ENCODE results near the gene IGSF21.

The IGSF21 gene

GRCh38 chr1:18142969-18143368, 35.4 kb downstream of the IGSF21 start:
- Histone ChIP-seq H3K27me3 (ENCODE audit: insufficient read depth, low read length) (no peaks in the 10 kb centered on the region), H3K79me1 (ENCODE audit: low read length) (no peaks in the 10 kb centered on the region), H3K4me3 (ENCODE audit: low read depth, low read length) (no peak overlapping the region), H3K18ac (ENCODE audit: low read length) (no peak overlapping the region), H3K9ac (ENCODE audit: low read length) (no peak overlapping the region), H3K27ac (ENCODE audit: low read depth, low read length) (no peak overlapping the region), H4K12ac (ENCODE audit: low read depth, low read length) (no peak overlapping the region), H3K4ac (ENCODE audit: low read depth, low read length) (no peak overlapping the region), H4K8ac (ENCODE audit: low read depth, low read length) (no peak overlapping the region), H3K36me3 (ENCODE audit: control insufficient read depth in 1 of 2, insufficient read depth in 2 of 2, low read length in 2 of 2) (no peaks in the 10 kb centered on the region), H2BK5ac (ENCODE audit: low read depth, low read length, poor library complexity) (no peak overlapping the region), H3K14ac (ENCODE audit: low read length) (no peak overlapping the region), H2BK120ac (ENCODE audit: insufficient read depth, low read length, poor library complexity) (no peak overlapping the region), H2BK12ac (ENCODE audit: low read length) (no peak overlapping the region), H3K23ac (ENCODE audit: low read length) (no peak overlapping the region), H2AK5ac (ENCODE audit: low read length) (no peak overlapping the region), H3K9me3 (ENCODE audit: insufficient read depth, low read depth, low read length) (no peaks in the 10 kb centered on the region), H3K4me2 (ENCODE audit: low read length) (no peak overlapping the region), H3K79me2 (ENCODE audit: control insufficient read depth, insufficient read depth, low read length, poor library complexity) (no peaks in the 10 kb centered on the region), H3K4me1 (ENCODE audit: control insufficient read depth in 1 of 2, insufficient read depth in 2 of 2, low read length in 2 of 2) (no peaks in the 10 kb centered on the region), H2AFZ (ENCODE audit: insufficient read depth, low read length, poor library complexity) (no peak overlapping the region), H4K91ac (ENCODE audit: low read depth, low read length) (no peak overlapping the region)
- WGBS (ENCODE audit: extremely low coverage, insufficient coverage, insufficient read length) = no CpG with 5 or more reads among the region's 8 CpGs
- DNase-seq = no peak

DNA sequence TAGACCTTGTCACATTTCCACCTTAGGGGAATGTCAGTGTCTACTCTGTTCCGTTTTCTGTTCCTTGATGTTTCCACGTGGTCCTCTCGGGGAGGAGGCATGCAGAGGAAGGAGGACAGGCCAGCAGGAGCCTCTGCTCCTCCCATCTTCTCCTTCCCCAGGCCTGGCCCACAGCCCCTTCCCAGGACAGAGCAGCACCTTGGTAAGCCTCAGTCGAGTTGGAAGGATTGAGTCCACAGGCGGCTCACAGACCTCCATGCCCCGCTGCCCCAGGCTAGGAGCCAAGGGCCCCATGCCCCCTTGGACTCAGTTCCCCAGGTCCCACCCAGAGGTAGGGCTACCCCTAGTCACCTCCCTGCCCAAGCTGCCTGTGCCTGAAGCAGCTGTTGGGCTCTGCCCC, 36.5 kb downstream of the IGSF21 start:
- Histone ChIP-seq H3K4me2 (ENCODE audit: low read length) (no peak overlapping the region), H3K4me1 (ENCODE audit: control insufficient read depth in 1 of 2, insufficient read depth in 2 of 2, low read length in 2 of 2) (no peaks in the 10 kb centered on the region), H2AFZ (ENCODE audit: insufficient read depth, low read length, poor library complexity) (no peak overlapping the region), H4K8ac (ENCODE audit: low read depth, low read length) (no peak overlapping the region), H3K4me3 (ENCODE audit: low read depth, low read length) (no peak overlapping the region), H2BK12ac (ENCODE audit: low read length) (no peak overlapping the region), H3K79me2 (ENCODE audit: control insufficient read depth, insufficient read depth, low read length, poor library complexity) (no peaks in the 10 kb centered on the region), H3K36me3 (ENCODE audit: control insufficient read depth in 1 of 2, insufficient read depth in 2 of 2, low read length in 2 of 2) (no peaks in the 10 kb centered on the region), H4K12ac (ENCODE audit: low read depth, low read length) (no peak overlapping the region), H3K27me3 (ENCODE audit: insufficient read depth, low read length) (no peaks in the 10 kb centered on the region), H3K79me1 (ENCODE audit: low read length) (no peaks in the 10 kb centered on the region), H3K23ac (ENCODE audit: low read length) (no peak overlapping the region), H2AK5ac (ENCODE audit: low read length) (no peak overlapping the region), H3K4ac (ENCODE audit: low read depth, low read length) (no peak overlapping the region), H3K27ac (ENCODE audit: low read depth, low read length) (no peak overlapping the region), H3K9me3 (ENCODE audit: insufficient read depth, low read depth, low read length) (peaks cover under 1% of the 10 kb centered on the region), H3K9ac (ENCODE audit: low read length) (no peak overlapping the region), H2BK120ac (ENCODE audit: insufficient read depth, low read length, poor library complexity) (no peak overlapping the region), H2BK5ac (ENCODE audit: low read depth, low read length, poor library complexity) (no peak overlapping the region), H3K14ac (ENCODE audit: low read length) (no peak overlapping the region), H4K91ac (ENCODE audit: low read depth, low read length) (no peak overlapping the region), H3K18ac (ENCODE audit: low read length) (no peak overlapping the region)
- no peak for DNase-seq
- WGBS (ENCODE audit: extremely low coverage, insufficient coverage, insufficient read length) = no CpG with 5 or more reads among the region's 6 CpGs

DNA sequence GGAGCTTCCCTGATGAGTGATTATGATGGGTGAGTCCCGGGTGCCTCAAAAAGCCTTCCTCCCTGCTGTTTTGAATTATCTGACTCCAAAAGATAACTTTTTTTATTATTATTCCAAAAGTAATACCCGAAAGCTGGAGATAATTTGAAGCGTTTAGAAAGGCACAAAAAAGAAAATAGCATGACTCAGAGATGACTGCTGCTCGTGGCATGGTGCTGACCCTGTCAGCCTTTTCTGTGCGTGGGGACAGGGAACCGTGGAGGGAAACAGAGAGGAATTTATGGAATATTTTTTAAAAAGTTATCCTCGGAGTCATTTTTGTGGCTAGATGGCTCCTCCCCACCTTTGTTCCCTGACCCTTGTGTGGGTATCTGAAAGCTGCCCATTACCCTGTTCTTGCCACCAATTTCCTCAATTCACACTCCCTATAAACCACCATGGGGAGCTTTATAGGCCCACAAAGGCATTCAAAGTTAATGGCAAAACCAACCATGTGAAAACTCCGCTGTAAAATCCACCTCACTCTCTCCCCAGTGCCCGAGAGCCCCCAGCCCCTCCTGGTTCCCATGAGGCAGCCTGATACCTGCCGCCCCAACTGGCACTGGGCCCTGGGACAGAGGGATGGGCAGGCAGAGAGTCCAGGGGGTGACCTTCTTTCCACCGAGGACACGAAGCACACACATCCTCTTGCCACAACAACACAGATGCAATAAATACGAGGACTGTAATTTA, 37.5 kb downstream of the IGSF21 start:
- Histone ChIP-seq H3K9me3 (ENCODE audit: insufficient read depth, low read depth, low read length) (peaks cover 2% of the 10 kb centered on the region), H2BK120ac (ENCODE audit: insufficient read depth, low read length, poor library complexity) (no peak overlapping the region), H2AFZ (ENCODE audit: insufficient read depth, low read length, poor library complexity) (no peak overlapping the region), H3K4me3 (ENCODE audit: low read depth, low read length) (no peak overlapping the region), H2AK5ac (ENCODE audit: low read length) (no peak overlapping the region), H3K23ac (ENCODE audit: low read length) (no peak overlapping the region), H3K18ac (ENCODE audit: low read length) (no peak overlapping the region), H3K36me3 (ENCODE audit: control insufficient read depth in 1 of 2, insufficient read depth in 2 of 2, low read length in 2 of 2) (no peaks in the 10 kb centered on the region), H2BK5ac (ENCODE audit: low read depth, low read length, poor library complexity) (no peak overlapping the region), H3K27ac (ENCODE audit: low read depth, low read length) (no peak overlapping the region), H3K14ac (ENCODE audit: low read length) (no peak overlapping the region), H2BK12ac (ENCODE audit: low read length) (no peak overlapping the region), H3K79me2 (ENCODE audit: control insufficient read depth, insufficient read depth, low read length, poor library complexity) (no peaks in the 10 kb centered on the region), H3K4me1 (ENCODE audit: control insufficient read depth in 1 of 2, insufficient read depth in 2 of 2, low read length in 2 of 2) (no peaks in the 10 kb centered on the region), H4K12ac (ENCODE audit: low read depth, low read length) (no peak overlapping the region), H4K91ac (ENCODE audit: low read depth, low read length) (no peak overlapping the region), H3K9ac (ENCODE audit: low read length) (no peak overlapping the region), H3K27me3 (ENCODE audit: insufficient read depth, low read length) (no peaks in the 10 kb centered on the region), H3K4me2 (ENCODE audit: low read length) (no peak overlapping the region), H3K4ac (ENCODE audit: low read depth, low read length) (no peak overlapping the region), H3K79me1 (ENCODE audit: low read length) (no peaks in the 10 kb centered on the region), H4K8ac (ENCODE audit: low read depth, low read length) (no peak overlapping the region)
- WGBS (ENCODE audit: extremely low coverage, insufficient coverage, insufficient read length) = no CpG with 5 or more reads among the region's 13 CpGs
- no peak for DNase-seq

DNA sequence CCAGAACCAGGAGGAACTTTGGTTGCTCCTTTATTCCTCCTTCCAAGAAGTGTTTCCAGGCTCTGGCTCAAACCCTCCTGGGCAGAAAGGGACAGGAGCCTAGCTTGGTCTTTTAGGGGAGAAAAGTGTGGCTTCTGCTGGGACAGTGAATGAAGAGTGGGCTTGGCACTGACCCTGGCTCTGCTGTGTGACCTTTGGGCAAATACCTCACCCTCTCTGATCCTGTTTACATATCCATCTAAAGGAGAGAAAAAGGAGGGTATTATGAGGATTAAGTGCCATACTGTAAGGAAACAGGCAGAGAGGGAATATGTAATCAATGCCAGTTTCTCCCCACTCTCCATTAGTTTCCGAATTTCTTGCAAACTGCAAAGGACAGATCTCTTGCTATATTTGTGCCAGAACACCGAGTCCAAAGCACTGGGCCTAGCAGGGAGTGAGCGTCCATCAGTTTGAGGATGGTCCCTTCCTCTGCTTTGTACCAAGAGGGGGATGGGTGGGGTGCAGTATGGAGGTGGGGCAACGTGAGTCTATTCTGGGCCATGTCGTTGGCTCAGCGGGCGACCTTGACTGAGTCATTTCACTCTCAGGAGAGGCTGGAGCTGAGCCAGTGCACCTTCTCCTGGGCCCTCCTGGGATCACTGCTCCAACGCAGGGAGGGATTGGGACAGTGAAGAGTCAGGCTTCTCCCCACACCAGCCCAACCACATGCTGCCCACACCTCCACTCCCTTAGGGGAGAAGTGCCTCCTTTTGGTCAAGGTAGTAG, 38.4 kb downstream of the IGSF21 start:
- Histone ChIP-seq H3K79me2 (ENCODE audit: control insufficient read depth, insufficient read depth, low read length, poor library complexity) (no peaks in the 10 kb centered on the region), H4K8ac (ENCODE audit: low read depth, low read length) (no peak overlapping the region), H3K27ac (ENCODE audit: low read depth, low read length) (no peak overlapping the region), H2BK12ac (ENCODE audit: low read length) (no peak overlapping the region), H4K91ac (ENCODE audit: low read depth, low read length) (no peak overlapping the region), H3K4me1 (ENCODE audit: control insufficient read depth in 1 of 2, insufficient read depth in 2 of 2, low read length in 2 of 2) (no peaks in the 10 kb centered on the region), H2BK5ac (ENCODE audit: low read depth, low read length, poor library complexity) (no peak overlapping the region), H2AFZ (ENCODE audit: insufficient read depth, low read length, poor library complexity) (no peak overlapping the region), H3K4me2 (ENCODE audit: low read length) (no peak overlapping the region), H4K12ac (ENCODE audit: low read depth, low read length) (no peak overlapping the region), H3K79me1 (ENCODE audit: low read length) (no peaks in the 10 kb centered on the region), H3K23ac (ENCODE audit: low read length) (no peak overlapping the region), H3K14ac (ENCODE audit: low read length) (no peak overlapping the region), H3K36me3 (ENCODE audit: control insufficient read depth in 1 of 2, insufficient read depth in 2 of 2, low read length in 2 of 2) (no peaks in the 10 kb centered on the region), H3K27me3 (ENCODE audit: insufficient read depth, low read length) (no peaks in the 10 kb centered on the region), H3K4me3 (ENCODE audit: low read depth, low read length) (no peak overlapping the region), H3K9me3 (ENCODE audit: insufficient read depth, low read depth, low read length) (peaks cover 2% of the 10 kb centered on the region), H2AK5ac (ENCODE audit: low read length) (no peak overlapping the region), H3K9ac (ENCODE audit: low read length) (no peak overlapping the region), H2BK120ac (ENCODE audit: insufficient read depth, low read length, poor library complexity) (no peak overlapping the region), H3K18ac (ENCODE audit: low read length) (no peak overlapping the region), H3K4ac (ENCODE audit: low read depth, low read length) (no peak overlapping the region)
- no peak for DNase-seq
- WGBS (ENCODE audit: extremely low coverage, insufficient coverage, insufficient read length) = no CpG with 5 or more reads among the region's 8 CpGs

Measured in trophoblast cell (in vitro differentiated cells and primary cell).